HUES6 (cell line): ENCODE data around the gene IL7R.

Experiments
- H3K27ac ChIP-seq: 2 replicates; pipeline ENCODE4 v1.7.0; 2013; ENCODE audit warnings: low read depth, mild to moderate bottlenecking, low read length, inconsistent platforms
- H3K27me3 ChIP-seq: 2 replicates; pipeline ENCODE4 v1.6.1; 2013; ENCODE audit warnings: low read length; ENCODE audit not compliant: control insufficient read depth, insufficient read depth
- H3K36me3 ChIP-seq: 2 replicates; pipeline ENCODE4 v1.6.1; 2013; ENCODE audit warnings: low read length; ENCODE audit not compliant: control insufficient read depth, insufficient read depth
- H3K4me1 ChIP-seq: 2 replicates; pipeline ENCODE4 v1.6.1; 2013; ENCODE audit warnings: low read length; ENCODE audit not compliant: control insufficient read depth, insufficient read depth
- H3K4me3 ChIP-seq: 2 replicates; pipeline ENCODE4 v1.5.1; 2013; ENCODE audit warnings: low read depth, low read length
- H3K9ac ChIP-seq: one replicate; pipeline ENCODE4 v1.6.1; 2013; ENCODE audit warnings: mild to moderate bottlenecking, low read length
- H3K9me3 ChIP-seq: 2 replicates; pipeline ENCODE4 v1.6.1; 2013; ENCODE audit warnings: low read depth, low read length; ENCODE audit not compliant: control insufficient read depth, insufficient read depth

Gene IL7R

DNA sequence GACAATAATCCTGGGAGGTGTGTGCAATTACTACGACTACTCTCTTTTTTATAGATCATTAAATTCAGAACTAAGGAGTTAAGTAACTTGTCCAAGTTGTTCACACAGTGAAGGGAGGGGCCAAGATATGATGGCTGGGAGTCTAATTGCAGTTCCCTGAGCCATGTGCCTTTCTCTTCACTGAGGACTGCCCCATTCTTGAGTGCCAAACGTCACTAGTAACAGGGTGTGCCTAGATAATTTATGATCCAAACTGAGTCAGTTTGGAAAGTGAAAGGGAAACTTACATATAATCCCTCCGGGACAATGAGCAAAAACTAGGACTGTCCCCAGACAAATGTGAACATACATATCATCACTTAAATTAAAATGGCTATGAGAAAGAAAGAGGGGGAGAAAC is 20.2 kb downstream of the IL7R start:
- Histone ChIP-seq H3K27ac (no peak overlapping the region), H3K9ac (no peak overlapping the region), H3K4me1 (no peaks in the 10 kb centered on the region), H3K9me3 (no peaks in the 10 kb centered on the region), H3K36me3 (no peaks in the 10 kb centered on the region), H3K4me3 (no peak overlapping the region), H3K27me3 (no peaks in the 10 kb centered on the region; the same call in 1 of the 2 replicates)

- Histone ChIP-seq H3K9ac (no peak overlapping the region), H3K27me3 (no peaks in the 10 kb centered on the region; the same call in 1 of the 2 replicates), H3K4me3 (no peak overlapping the region), H3K4me1 (no peaks in the 10 kb centered on the region), H3K27ac (no peak overlapping the region), H3K9me3 (no peaks in the 10 kb centered on the region), H3K36me3 (no peaks in the 10 kb centered on the region)
Measured at GRCh38 chr5:35877655-35878054, 21.0 kb downstream of the IL7R start.

DNA sequence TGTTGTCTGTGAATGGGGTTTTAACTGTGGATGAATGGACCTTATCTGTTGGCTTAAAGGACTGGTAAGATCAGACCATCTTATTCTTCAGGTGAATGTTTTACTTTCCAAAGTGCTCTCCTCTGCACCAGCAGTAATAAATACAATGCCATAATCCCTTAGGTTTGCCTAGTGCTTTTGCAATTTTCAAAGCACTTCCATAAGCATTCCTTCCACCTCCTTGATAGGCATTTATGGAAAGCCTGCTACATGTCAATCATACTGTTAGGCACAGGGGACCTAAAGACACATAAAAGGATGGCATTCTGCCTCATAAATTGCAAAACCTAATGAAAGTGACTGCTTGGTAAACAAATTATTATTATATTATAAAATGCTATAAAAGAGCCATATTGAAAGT is 21.4 kb downstream of the IL7R start:
- Histone ChIP-seq H3K27ac (no peak overlapping the region), H3K9ac (no peak overlapping the region), H3K9me3 (no peaks in the 10 kb centered on the region), H3K36me3 (no peaks in the 10 kb centered on the region), H3K4me1 (no peaks in the 10 kb centered on the region), H3K27me3 (no peaks in the 10 kb centered on the region; the same call in 1 of the 2 replicates), H3K4me3 (no peak overlapping the region)

GRCh38 chr5:35879096-35879495 is 22.4 kb downstream of the IL7R start:
- no peak overlapping the region for H3K9ac ChIP-seq
- H3K27ac ChIP-seq = no peak overlapping the region
- H3K4me3 ChIP-seq = no peak overlapping the region
- no peaks in the 10 kb centered on the region for H3K9me3 ChIP-seq
- H3K36me3 ChIP-seq = no peaks in the 10 kb centered on the region
- no peaks in the 10 kb centered on the region; the same call in 1 of the 2 replicates for H3K27me3 ChIP-seq
- H3K4me1 ChIP-seq = peaks cover 4% of the 10 kb centered on the region; the same call in 1 of the 2 replicates

GRCh38 chr5:35879649-35880048 is 23.0 kb downstream of the IL7R start:
- Histone ChIP-seq H3K27ac (no peak overlapping the region), H3K9me3 (no peaks in the 10 kb centered on the region), H3K4me3 (no peak overlapping the region), H3K4me1 (peaks cover 7% of the 10 kb centered on the region; the same call in 1 of the 2 replicates), H3K36me3 (no peaks in the 10 kb centered on the region), H3K27me3 (no peaks in the 10 kb centered on the region; the same call in 1 of the 2 replicates), H3K9ac (no peak overlapping the region)

- Histone ChIP-seq H3K9me3 (no peaks in the 10 kb centered on the region), H3K4me3 (no peak overlapping the region), H3K27ac (no peak overlapping the region), H3K36me3 (no peaks in the 10 kb centered on the region), H3K27me3 (no peaks in the 10 kb centered on the region; the same call in 1 of the 2 replicates), H3K9ac (no peak overlapping the region), H3K4me1 (peaks cover 7% of the 10 kb centered on the region; the same call in 1 of the 2 replicates)
Measured at GRCh38 chr5:35880156-35880555, 23.5 kb downstream of the IL7R start.

DNA sequence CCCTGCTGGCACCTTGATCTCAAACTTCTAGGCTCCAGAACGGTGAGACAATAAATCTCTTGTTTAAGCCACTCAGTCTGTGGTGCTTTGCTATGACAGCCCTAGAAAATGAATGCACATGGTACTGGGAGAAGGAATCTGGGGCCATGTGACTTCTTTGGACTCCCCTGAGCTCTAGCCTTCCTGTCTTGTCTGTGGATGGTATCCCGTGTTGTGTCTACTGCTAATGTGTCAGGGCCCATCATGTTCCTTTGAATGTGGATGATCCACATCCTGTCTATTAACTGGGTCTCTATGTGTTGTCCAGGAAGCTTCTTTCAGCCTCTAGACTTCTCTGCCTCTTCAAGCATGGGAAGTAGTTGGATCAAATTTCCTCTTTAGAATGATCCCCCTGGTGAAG is 25.1 kb downstream of the IL7R start:
- Histone ChIP-seq H3K4me1 (peaks cover 7% of the 10 kb centered on the region; the same call in 1 of the 2 replicates), H3K9ac (no peak overlapping the region)

DNA sequence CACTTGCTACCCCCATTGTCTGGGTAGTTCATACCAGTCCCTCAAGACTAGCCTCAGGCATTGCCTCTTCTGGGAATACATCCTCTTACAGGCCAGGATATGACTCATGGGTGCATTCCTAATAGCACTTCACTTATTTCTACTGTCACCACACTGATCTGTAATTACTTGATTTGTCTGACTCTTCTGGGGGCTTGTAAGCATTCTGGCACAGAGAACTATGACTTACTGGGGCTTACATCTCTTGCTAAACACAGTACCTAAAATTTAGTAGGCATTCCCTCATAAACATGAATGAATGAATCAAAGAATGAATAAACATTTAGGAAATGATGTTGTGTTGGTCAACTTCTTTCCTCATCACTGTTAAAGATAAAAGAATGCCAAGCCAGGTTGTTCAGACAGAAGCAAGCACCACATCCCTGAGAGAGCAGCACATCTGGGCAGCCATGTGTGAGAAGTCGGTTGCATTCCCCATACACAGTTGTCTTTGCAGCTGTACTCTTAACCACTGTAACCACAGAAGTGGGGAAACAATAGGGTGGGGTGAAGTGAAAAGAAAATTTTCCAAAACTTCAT is 27.6 kb downstream of the IL7R start:
- Histone ChIP-seq H3K9ac (no peak overlapping the region), H3K27me3 (no peaks in the 10 kb centered on the region), H3K4me3 (no peak overlapping the region), H3K27ac (no peak overlapping the region), H3K36me3 (no peaks in the 10 kb centered on the region), H3K4me1 (peaks cover 7% of the 10 kb centered on the region; the same call in 1 of the 2 replicates), H3K9me3 (no peaks in the 10 kb centered on the region)

More for the DNA sequence above, 25.1 kb downstream of the IL7R start:
- Histone ChIP-seq H3K9me3 (no peaks in the 10 kb centered on the region), H3K27ac (no peak overlapping the region), H3K27me3 (no peaks in the 10 kb centered on the region; the same call in 1 of the 2 replicates), H3K4me3 (no peak overlapping the region), H3K36me3 (no peaks in the 10 kb centered on the region)

- Histone ChIP-seq H3K4me3 (no peak overlapping the region), H3K9ac (no peak overlapping the region), H3K4me1 (peaks cover 7% of the 10 kb centered on the region; the same call in 1 of the 2 replicates)
Measured at GRCh38 chr5:35884773-35885172, 28.1 kb downstream of the IL7R start.

GRCh38 chr5:35886381-35886780 is 29.7 kb downstream of the IL7R start:
- H3K4me3 ChIP-seq = no peak overlapping the region
- H3K36me3 ChIP-seq = no peaks in the 10 kb centered on the region
- H3K27ac ChIP-seq = no peak overlapping the region
- no peak overlapping the region for H3K9ac ChIP-seq
- H3K27me3 ChIP-seq = no peaks in the 10 kb centered on the region
- H3K9me3 ChIP-seq = no peaks in the 10 kb centered on the region
- peaks cover 7% of the 10 kb centered on the region; the same call in 1 of the 2 replicates for H3K4me1 ChIP-seq

More at GRCh38 chr5:35884773-35885172, 28.1 kb downstream of the IL7R start:
- Histone ChIP-seq H3K27me3 (no peaks in the 10 kb centered on the region), H3K36me3 (no peaks in the 10 kb centered on the region), H3K9me3 (no peaks in the 10 kb centered on the region), H3K27ac (no peak overlapping the region)

DNA sequence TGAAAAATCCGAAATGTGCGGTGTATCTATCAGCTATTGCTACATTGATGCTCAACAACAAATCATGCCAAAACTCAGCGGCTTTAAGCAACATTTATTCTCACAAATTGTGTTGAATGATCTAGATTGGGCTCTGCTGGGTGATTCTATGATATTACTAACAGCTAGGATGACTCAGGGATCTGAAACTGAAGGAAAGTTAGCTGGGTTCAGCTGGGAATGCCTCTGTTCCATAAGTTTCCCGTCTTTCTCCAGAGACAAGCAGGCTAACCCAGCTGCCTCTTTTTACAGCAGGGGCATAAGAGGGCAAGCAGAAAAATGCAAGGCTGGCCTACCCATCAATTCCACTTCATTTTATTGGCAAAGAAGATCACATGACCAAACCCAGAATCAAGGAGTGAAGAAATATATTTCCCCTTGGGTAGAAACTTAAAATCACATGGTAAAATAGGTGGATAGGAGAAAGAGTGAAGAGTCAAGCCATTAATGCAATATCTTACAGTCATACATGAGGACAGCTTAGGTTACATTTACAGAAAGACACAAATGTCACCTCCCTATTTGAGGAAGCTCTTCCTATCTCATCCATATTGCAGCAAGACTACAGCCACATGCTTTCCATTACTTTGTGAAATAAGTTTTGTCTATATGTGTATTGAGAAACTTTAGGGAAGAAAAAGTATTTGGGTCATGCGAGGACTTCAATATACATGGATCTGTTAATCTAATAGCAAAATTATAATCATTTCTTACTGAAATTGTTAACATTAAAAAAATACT is 30.8 kb downstream of the IL7R start:
- no peak overlapping the region for H3K4me3 ChIP-seq
- H3K27me3 ChIP-seq = no peaks in the 10 kb centered on the region
- H3K4me1 ChIP-seq = peaks cover 7% of the 10 kb centered on the region; the same call in 1 of the 2 replicates
- H3K36me3 ChIP-seq = no peaks in the 10 kb centered on the region
- H3K9ac ChIP-seq = no peak overlapping the region
- no peak overlapping the region for H3K27ac ChIP-seq
- H3K9me3 ChIP-seq = no peaks in the 10 kb centered on the region
